Fibroblast of lung (primary cell): ENCODE results near the gene ELOVL4. TPM values are rescaled to one million over a fixed set of nuclear protein-coding genes. Genes with fewer than 3 reads are reported as not detected.
A peak's percentile ranks its signal among the peaks of the same experiment; 100 is the strongest.

ENCODE experiments used
- DNase-seq, 2 donors: peaks; one replicate each; pipeline versions ENCODE4 v3.0.0 to v3.0.0-alpha.2; 2010; ENCODE audit warnings: low read depth in 2 of 2
- H2AFZ ChIP-seq: 2 replicates; pipeline ENCODE4 v1.5.1; 2012; ENCODE audit warnings: low read length, control low read depth, inconsistent platforms
- H3K27ac ChIP-seq: 2 replicates; pipeline ENCODE4 v1.5.1; 2011; ENCODE audit warnings: low read length, control low read depth; ENCODE audit not compliant: insufficient read depth
- H3K27me3 ChIP-seq: 2 replicates; pipeline ENCODE4 v1.5.1; 2011; ENCODE audit warnings: mild to moderate bottlenecking, low read length; ENCODE audit not compliant: control insufficient read depth, insufficient read depth
- H3K36me3 ChIP-seq: 2 replicates; pipeline ENCODE4 v1.5.1; 2011; ENCODE audit warnings: low read length; ENCODE audit not compliant: control insufficient read depth, insufficient read depth
- H3K4me1 ChIP-seq: 2 replicates; pipeline ENCODE4 v1.5.1; 2011; ENCODE audit warnings: low read length; ENCODE audit not compliant: control insufficient read depth, insufficient read depth; ENCODE audit errors: extremely low read depth
- H3K4me2 ChIP-seq: 2 replicates; pipeline ENCODE4 v1.5.1; 2011; ENCODE audit warnings: low read length, control low read depth; ENCODE audit not compliant: insufficient read depth; ENCODE audit errors: extremely low read depth
- H3K4me3 ChIP-seq, 4 experiments: fragments of 200-600 bp in 1 of 4; sonication (generic) in 1 of 4; replicated peaks in 1 of 4; 2 replicates each; pipeline ENCODE4 v1.5.1; 2011 to 2016; ENCODE audit warnings: low read length in 4 of 4, low read depth in 3 of 4, mild to moderate bottlenecking in 3 of 4, control low read depth in 2 of 4, inconsistent platforms in 1 of 4, mixed read lengths in 1 of 4; ENCODE audit not compliant: insufficient read depth in 1 of 4; ENCODE audit errors: control extremely low read depth in 1 of 4
- H3K79me2 ChIP-seq: 2 replicates; pipeline ENCODE4 v1.5.1; 2012; ENCODE audit warnings: mild to moderate bottlenecking, low read length, inconsistent platforms; ENCODE audit not compliant: control insufficient read depth, insufficient read depth
- H3K9ac ChIP-seq: 2 replicates; pipeline ENCODE4 v1.5.1; 2011; ENCODE audit warnings: mild to moderate bottlenecking, low read length, control low read depth; ENCODE audit not compliant: insufficient read depth
- H3K9me3 ChIP-seq: 2 replicates; pipeline ENCODE4 v1.5.1; 2012; ENCODE audit warnings: low read depth, low read length; ENCODE audit not compliant: control insufficient read depth, insufficient read depth
- H4K20me1 ChIP-seq: 2 replicates; pipeline ENCODE4 v1.5.1; 2011; ENCODE audit warnings: low read length; ENCODE audit not compliant: control insufficient read depth, insufficient read depth; ENCODE audit errors: extremely low read depth
- EZH2 ChIP-seq: IDR thresholded peaks from 2 replicates; pipeline ENCODE4 v1.5.1; 2012; ENCODE audit warnings: low read length, control low read depth, mild to moderate bottlenecking; ENCODE audit errors: missing control alignments
- polyA plus RNA-seq, 2 donors: library from polyadenylated mRNA; depleted of rRNA in 1 of 2; stranded (reverse) in 1 of 2; unstranded in 1 of 2; fragments of >200 nt; gene quantifications; 2 replicates each; pipeline ENCODE4 v1.2.1, GENCODE V29; 2011 to 2012; ENCODE audit warnings: missing spikeins in 1 of 2
- total RNA-seq: library from RNA; depleted of rRNA; stranded (reverse); fragments of >200 nt; gene quantifications from 2 replicates; pipeline ENCODE4 v1.2.1, GENCODE V29; 2014
- TF ChIP-seq, protein P1 (sequence below), 2 donors: IDR thresholded peaks in 1 of 2; conservative IDR thresholded peaks in 1 of 2; 1 replicate in 1 of 2; 2 replicates in 1 of 2; pipeline ENCODE4 v1.5.1; 2011 to 2012; ENCODE audit warnings: low read length in 2 of 2, control low read depth in 1 of 2, inconsistent platforms in 1 of 2, low read depth in 1 of 2, mild to moderate bottlenecking in 1 of 2

Gene ELOVL4
- total and polyA plus RNA-seq, 2 donors (not counting 1 experiment from before 2014, with no cell fraction given) = 4.3 to 6.4 TPM

DNA sequence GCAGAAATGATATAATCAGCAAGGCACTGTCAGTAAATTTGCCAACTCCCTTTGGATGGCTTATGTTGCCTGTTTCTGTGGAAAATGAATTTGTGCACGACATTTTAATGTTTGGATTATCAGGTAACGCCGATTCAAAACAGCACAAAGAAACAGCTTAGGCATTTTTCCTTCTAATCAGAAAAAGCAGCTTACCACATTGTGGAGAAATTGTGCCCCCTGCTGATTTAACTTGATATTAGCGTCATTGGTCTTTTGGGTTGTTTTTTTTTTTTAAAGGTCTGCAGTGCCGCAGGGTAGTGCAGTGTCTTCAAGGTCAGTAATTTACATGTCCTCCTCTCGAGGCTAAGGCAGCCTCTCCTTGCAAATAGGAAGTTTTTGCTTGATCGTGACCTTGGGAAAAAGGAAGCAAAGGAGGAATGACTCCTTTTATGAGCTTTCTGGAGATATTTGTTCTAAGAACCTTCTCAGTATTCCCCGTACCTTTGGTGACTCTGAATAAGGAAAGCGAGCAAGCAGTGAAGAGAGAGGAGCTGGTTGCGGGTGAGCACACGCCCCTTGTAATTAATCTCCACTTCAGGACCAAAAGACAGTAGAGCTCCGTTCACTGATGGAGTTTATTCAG, 79.1 kb downstream of the ELOVL4 start:
- Histone ChIP-seq H4K20me1 (no peaks in the 10 kb centered on the region), H3K9ac (no peak overlapping the region), H2AFZ (peak overlapping the region; percentile 60), H3K4me1 (peaks cover 2% of the 10 kb centered on the region), H3K79me2 (no peaks in the 10 kb centered on the region), H3K9me3 (no peaks in the 10 kb centered on the region), H3K4me3 (peak overlapping the region in 3 of 4 experiments; percentile 4 to 61 (median 33)), H3K27me3 (no peaks in the 10 kb centered on the region), H3K4me2 (peak overlapping the region; percentile 58), H3K27ac (no peak overlapping the region), H3K36me3 (no peaks in the 10 kb centered on the region)
- peak; percentile 59 to 76 for DNase-seq
- no peak for TF ChIP-seq EZH2
- TF ChIP-seq, protein P1, sequence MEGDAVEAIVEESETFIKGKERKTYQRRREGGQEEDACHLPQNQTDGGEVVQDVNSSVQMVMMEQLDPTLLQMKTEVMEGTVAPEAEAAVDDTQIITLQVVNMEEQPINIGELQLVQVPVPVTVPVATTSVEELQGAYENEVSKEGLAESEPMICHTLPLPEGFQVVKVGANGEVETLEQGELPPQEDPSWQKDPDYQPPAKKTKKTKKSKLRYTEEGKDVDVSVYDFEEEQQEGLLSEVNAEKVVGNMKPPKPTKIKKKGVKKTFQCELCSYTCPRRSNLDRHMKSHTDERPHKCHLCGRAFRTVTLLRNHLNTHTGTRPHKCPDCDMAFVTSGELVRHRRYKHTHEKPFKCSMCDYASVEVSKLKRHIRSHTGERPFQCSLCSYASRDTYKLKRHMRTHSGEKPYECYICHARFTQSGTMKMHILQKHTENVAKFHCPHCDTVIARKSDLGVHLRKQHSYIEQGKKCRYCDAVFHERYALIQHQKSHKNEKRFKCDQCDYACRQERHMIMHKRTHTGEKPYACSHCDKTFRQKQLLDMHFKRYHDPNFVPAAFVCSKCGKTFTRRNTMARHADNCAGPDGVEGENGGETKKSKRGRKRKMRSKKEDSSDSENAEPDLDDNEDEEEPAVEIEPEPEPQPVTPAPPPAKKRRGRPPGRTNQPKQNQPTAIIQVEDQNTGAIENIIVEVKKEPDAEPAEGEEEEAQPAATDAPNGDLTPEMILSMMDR (conservative IDR thresholded peaks at IDR 0.05 in 1 of 2, IDR thresholded peaks at IDR 0.05 in 1 of 2; ENCODE audit: low read depth in 1 of 2, low read length in 2 of 2) = peak; percentile 64 to 69

Other genes with a start within 250 kb of the ELOVL4 start
- 0.51 and 6.1 TPM in 2 replicates for gene TTK, start 57.1 kb upstream of the ELOVL4 start, total RNA-seq
- 4.9 and 20.6 TPM in 2 replicates for gene TTK, start 57.1 kb upstream of the ELOVL4 start, polyA plus RNA-seq
- 6.2 and 8.3 TPM in 2 replicates for gene BCKDHB, start 159.1 kb upstream of the ELOVL4 start, total RNA-seq
- 16.2 and 16.5 TPM in 2 replicates for gene BCKDHB, start 159.1 kb upstream of the ELOVL4 start, polyA plus RNA-seq